Activated T-helper 1 cell treated with anti-CD3 and anti-CD28 coated beads, Interleukin-12 subunit alpha, Interleukin-12 subunit beta, Interleukin-2, Interleukin-4 antibody, amounts not matched to agents 30 ng/mL and 10 ng/mL and 1 ng/mL, durations not matched to agents 14 hours and 24 hours and 36 hours (primary cell): ENCODE data around the gene NFIB. TPM values are rescaled to one million over a fixed set of nuclear protein-coding genes. Genes with fewer than 3 reads are reported as not detected.

Experiments
- DNase-seq: peaks from one replicate; pipeline ENCODE4 v3.0.0; 2021; ENCODE audit warnings: low spot score
- H3K27ac Mint-ChIP-seq: one replicate; pipeline ENCODE4 v1.8.0; 2021; ENCODE audit warnings: mild to moderate bottlenecking, mixed read lengths
- H3K27me3 Mint-ChIP-seq: one replicate; pipeline ENCODE4 v1.8.0; 2022; ENCODE audit warnings: mild to moderate bottlenecking, moderate library complexity, mixed read lengths; ENCODE audit not compliant: insufficient read depth
- H3K36me3 Mint-ChIP-seq: one replicate; pipeline ENCODE4 v1.8.0; 2021; ENCODE audit warnings: low read depth, mixed read lengths
- H3K4me1 Mint-ChIP-seq: one replicate; pipeline ENCODE4 v1.8.0; 2021; ENCODE audit warnings: low read depth, mixed read lengths
- H3K4me3 Mint-ChIP-seq: one replicate; pipeline ENCODE4 v1.8.0; 2021; ENCODE audit warnings: mild to moderate bottlenecking, moderate library complexity, mixed read lengths
- H3K9me3 Mint-ChIP-seq: one replicate; pipeline ENCODE4 v1.8.0; 2021; ENCODE audit warnings: mixed read lengths
- intact Hi-C: fragments of 100-400 bp; cut with micrococcal nuclease; formaldehyde crosslinking; loops from one replicate; pipeline ENCODE4 v1.15.1; 2024
- total RNA-seq: library from RNA; stranded (reverse); gene quantifications from 2 replicates; pipeline ENCODE4 v1.2.3, GENCODE V29; 2022

The NFIB gene
- total RNA-seq, 1 donor from 2014 or later: not detected

- Mint-ChIP-seq H3K4me3 (no peak overlapping the region), H3K9me3 (no peaks in the 10 kb centered on the region), H3K27me3 (no peaks in the 10 kb centered on the region), H3K36me3 (no peaks in the 10 kb centered on the region), H3K4me1 (no peaks in the 10 kb centered on the region), H3K27ac (no peak overlapping the region)
- intact Hi-C loops: no loop called here
- no peak for DNase-seq
Measured at GRCh38 chr9:14232111-14232510, 81.8 kb downstream of the NFIB start.

DNA sequence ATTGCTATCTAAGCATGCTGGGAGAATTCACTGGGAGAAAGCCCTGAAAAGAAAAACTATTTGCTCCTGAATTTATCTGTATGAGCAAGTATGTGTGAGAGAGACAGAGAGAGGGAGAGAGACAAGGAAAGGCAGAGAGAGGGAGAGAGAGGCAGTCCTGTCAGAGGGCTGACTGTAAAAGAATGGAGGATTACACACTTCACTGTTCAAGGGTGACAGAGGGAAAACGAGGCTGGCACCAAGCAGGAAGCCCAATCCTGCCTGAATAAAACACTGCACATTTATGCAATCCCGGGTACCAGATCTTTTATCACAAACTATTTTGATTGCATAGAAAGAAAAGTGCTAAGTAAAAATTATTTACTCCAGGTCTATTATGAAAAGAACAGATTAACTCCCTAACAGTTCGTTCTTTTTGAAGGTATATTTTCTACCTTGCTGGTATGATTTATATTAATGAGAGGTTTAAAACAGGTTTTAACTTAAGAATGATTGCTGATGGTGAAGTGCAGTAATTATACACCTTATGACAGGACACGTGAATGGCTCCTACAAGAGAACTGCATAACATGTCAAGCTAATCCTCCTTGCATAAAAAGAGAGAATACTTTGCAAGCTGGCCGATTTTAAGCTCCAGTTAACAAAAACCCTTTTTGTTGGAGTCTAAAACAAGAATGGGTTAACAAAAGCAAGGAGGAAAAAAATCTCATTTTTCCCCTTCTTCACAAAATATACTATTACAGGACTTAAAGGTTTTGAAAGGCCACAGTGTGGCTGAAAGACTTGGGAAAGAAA lies 82.5 kb downstream of the NFIB start:
- no peak overlapping the region for H3K27ac Mint-ChIP-seq
- H3K9me3 Mint-ChIP-seq: no peaks in the 10 kb centered on the region
- H3K27me3 Mint-ChIP-seq: no peaks in the 10 kb centered on the region
- intact Hi-C loops: no loop called here
- no peak for DNase-seq
- H3K36me3 Mint-ChIP-seq: no peaks in the 10 kb centered on the region
- no peak overlapping the region for H3K4me3 Mint-ChIP-seq
- no peaks in the 10 kb centered on the region for H3K4me1 Mint-ChIP-seq

GRCh38 chr9:14228602-14229001 lies 85.3 kb downstream of the NFIB start:
- Mint-ChIP-seq H3K9me3 (no peaks in the 10 kb centered on the region), H3K27ac (no peak overlapping the region)

DNA sequence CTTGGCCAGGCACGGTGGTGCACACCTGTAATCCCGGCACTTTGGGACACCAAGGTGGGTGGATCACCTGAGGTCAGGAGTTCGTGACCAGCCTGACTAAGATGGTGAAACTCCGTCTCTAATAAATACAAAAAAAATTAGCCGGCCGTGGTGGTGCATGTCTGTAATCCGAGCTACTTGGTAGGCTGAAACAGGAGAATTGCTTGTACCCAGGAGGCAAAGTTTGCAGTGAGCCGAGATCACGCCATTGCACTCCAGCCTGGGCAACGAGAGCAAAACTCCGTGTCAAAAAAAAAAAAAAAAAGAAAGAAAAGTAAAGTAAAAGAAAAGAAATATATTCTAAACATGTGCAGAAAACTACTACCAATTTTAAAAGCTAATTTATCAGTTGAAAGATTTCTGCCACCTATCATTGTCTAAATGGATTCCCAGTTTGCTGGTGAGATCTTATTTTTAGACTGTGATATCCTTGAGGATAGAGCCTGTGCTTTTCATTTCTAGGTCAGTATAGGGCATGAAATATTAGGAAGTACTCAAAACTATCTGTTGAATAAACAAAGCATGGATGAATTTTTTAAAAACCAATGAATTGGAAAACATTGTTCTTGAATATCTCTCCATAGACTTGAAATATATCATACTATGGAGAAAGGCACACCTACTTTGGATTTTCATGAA lies 86.9 kb downstream of the NFIB start:
- H3K9me3 Mint-ChIP-seq: no peaks in the 10 kb centered on the region
- DNase-seq: no peak
- intact Hi-C loops: no loop called here
- no peaks in the 10 kb centered on the region for H3K4me1 Mint-ChIP-seq
- H3K27ac Mint-ChIP-seq: no peak overlapping the region
- H3K27me3 Mint-ChIP-seq: no peaks in the 10 kb centered on the region
- no peaks in the 10 kb centered on the region for H3K36me3 Mint-ChIP-seq
- H3K4me3 Mint-ChIP-seq: no peak overlapping the region

More at GRCh38 chr9:14228602-14229001, 85.3 kb downstream of the NFIB start:
- intact Hi-C loops: no loop called here
- no peak for DNase-seq
- H3K4me3 Mint-ChIP-seq: no peak overlapping the region
- no peaks in the 10 kb centered on the region for H3K36me3 Mint-ChIP-seq
- no peaks in the 10 kb centered on the region for H3K27me3 Mint-ChIP-seq
- H3K4me1 Mint-ChIP-seq: no peaks in the 10 kb centered on the region

- no peaks in the 10 kb centered on the region for H3K27me3 Mint-ChIP-seq
- H3K4me3 Mint-ChIP-seq: no peak overlapping the region
- DNase-seq: no peak
- no peaks in the 10 kb centered on the region for H3K9me3 Mint-ChIP-seq
- intact Hi-C loops: no loop called here
- H3K27ac Mint-ChIP-seq: no peak overlapping the region
- H3K4me1 Mint-ChIP-seq: no peaks in the 10 kb centered on the region
- no peaks in the 10 kb centered on the region for H3K36me3 Mint-ChIP-seq
Measured at GRCh38 chr9:14223081-14223480, 90.9 kb downstream of the NFIB start.

- no peak overlapping the region for H3K4me3 Mint-ChIP-seq
- no peaks in the 10 kb centered on the region for H3K27me3 Mint-ChIP-seq
- no peaks in the 10 kb centered on the region for H3K9me3 Mint-ChIP-seq
- H3K36me3 Mint-ChIP-seq: no peaks in the 10 kb centered on the region
- no peak for DNase-seq
- no peaks in the 10 kb centered on the region for H3K4me1 Mint-ChIP-seq
- intact Hi-C loops: no loop called here
- H3K27ac Mint-ChIP-seq: no peak overlapping the region
Measured at GRCh38 chr9:14222149-14222835, 91.6 kb downstream of the NFIB start.

DNA sequence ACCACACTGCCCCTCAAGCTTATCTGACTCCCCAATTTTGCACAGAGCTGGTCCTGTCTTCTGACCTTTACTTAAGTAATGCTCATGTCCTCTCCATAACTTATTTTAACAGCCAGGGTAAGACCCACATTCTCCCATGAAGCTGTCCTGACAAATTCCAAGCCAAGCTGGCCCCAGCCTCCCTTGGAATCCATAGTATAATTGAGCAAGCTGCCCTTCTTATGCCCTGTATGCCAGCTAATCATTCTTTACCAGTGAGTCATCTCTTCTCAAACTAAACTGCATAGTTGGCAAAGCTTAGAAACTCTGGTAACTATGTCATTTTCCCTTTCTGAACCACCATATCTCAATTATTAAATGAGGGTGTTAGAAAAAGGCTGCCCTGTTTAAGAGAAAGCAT lies 92.4 kb downstream of the NFIB start:
- no peaks in the 10 kb centered on the region for H3K9me3 Mint-ChIP-seq
- H3K27ac Mint-ChIP-seq: no peak overlapping the region
- no peak for DNase-seq
- no peaks in the 10 kb centered on the region for H3K36me3 Mint-ChIP-seq
- no peaks in the 10 kb centered on the region for H3K4me1 Mint-ChIP-seq
- intact Hi-C loops: no loop called here
- no peaks in the 10 kb centered on the region for H3K27me3 Mint-ChIP-seq
- H3K4me3 Mint-ChIP-seq: no peak overlapping the region

DNA sequence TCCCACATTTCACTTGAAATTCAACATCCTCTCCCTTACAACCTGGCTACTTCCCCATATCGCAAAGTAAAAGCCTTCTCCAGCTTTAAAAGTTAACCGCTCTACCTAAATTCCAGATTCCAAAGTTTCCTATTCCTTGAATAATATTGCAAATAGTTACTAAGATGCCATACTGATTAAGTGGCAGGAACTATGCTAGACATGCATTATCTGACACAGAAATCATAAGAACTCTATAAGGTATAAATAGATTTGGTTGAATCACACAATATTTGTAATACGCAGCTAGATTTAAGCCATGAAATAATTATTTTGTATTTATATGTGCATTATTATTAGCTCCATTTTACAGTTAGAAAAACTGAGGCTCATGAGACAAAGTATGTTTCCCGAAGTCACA lies 92.8 kb downstream of the NFIB start:
- no peak for DNase-seq
- no peaks in the 10 kb centered on the region for H3K9me3 Mint-ChIP-seq
- no peaks in the 10 kb centered on the region for H3K36me3 Mint-ChIP-seq
- intact Hi-C loops: no loop called here
- H3K27ac Mint-ChIP-seq: no peak overlapping the region
- no peaks in the 10 kb centered on the region for H3K27me3 Mint-ChIP-seq
- no peaks in the 10 kb centered on the region for H3K4me1 Mint-ChIP-seq
- H3K4me3 Mint-ChIP-seq: no peak overlapping the region

DNA sequence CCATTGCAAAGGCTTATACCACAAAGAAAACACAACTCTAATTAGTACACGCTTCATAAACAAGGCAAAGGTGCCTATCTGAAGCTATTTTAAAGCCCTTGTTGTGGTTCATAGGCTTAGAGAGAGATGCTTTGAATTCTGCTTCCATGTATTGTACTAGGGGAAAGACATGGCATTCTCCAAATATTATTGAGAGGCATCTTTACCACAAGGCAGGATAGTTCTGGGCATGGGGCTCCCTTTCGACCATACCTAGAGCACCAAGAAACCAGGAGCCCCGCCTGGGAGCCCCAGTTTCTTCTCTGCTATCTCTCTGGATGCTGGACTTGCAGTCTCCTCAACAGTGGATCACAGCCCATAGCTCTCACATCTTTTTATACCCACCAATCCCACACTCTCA lies 93.7 kb downstream of the NFIB start:
- Mint-ChIP-seq H3K9me3 (no peaks in the 10 kb centered on the region), H3K4me3 (no peak overlapping the region), H3K4me1 (no peaks in the 10 kb centered on the region), H3K27ac (no peak overlapping the region), H3K36me3 (no peaks in the 10 kb centered on the region), H3K27me3 (no peaks in the 10 kb centered on the region)
- DNase-seq: no peak
- intact Hi-C loops: no loop called here

DNA sequence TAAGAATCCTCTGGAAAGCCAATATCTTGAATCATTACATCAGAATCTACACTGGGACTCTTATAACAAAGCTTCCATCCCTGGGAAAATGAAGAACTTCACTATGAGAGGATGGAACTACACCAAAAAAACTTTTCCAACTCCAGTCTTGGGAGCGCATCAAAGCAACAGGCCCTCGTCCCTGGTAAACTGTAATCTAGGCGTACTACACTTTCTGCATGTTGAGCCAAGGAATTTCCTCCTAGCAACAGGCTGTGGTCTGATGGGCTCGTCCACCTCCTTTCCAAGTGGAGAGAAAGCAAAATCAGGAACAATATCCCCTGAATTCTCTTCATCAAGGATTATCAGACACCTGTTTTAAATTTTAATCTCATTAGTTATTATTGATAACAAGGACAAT lies 94.1 kb downstream of the NFIB start:
- H3K4me1 Mint-ChIP-seq: no peaks in the 10 kb centered on the region
- H3K4me3 Mint-ChIP-seq: no peak overlapping the region
- no peaks in the 10 kb centered on the region for H3K27me3 Mint-ChIP-seq
- no peaks in the 10 kb centered on the region for H3K9me3 Mint-ChIP-seq
- H3K36me3 Mint-ChIP-seq: no peaks in the 10 kb centered on the region
- H3K27ac Mint-ChIP-seq: no peak overlapping the region
- DNase-seq: no peak
- intact Hi-C loops: no loop called here

- Mint-ChIP-seq H3K27me3 (no peaks in the 10 kb centered on the region), H3K4me3 (no peak overlapping the region), H3K9me3 (no peaks in the 10 kb centered on the region), H3K36me3 (no peaks in the 10 kb centered on the region), H3K27ac (no peak overlapping the region), H3K4me1 (no peaks in the 10 kb centered on the region)
- no peak for DNase-seq
- intact Hi-C loops: no loop called here
Measured at GRCh38 chr9:14218253-14218652, 95.7 kb downstream of the NFIB start.

- Mint-ChIP-seq H3K4me1 (no peaks in the 10 kb centered on the region), H3K36me3 (no peaks in the 10 kb centered on the region), H3K27me3 (no peaks in the 10 kb centered on the region), H3K4me3 (no peak overlapping the region), H3K27ac (no peak overlapping the region), H3K9me3 (no peaks in the 10 kb centered on the region)
- DNase-seq: no peak
- intact Hi-C loops: no loop called here
Measured at GRCh38 chr9:14216612-14217194, 97.2 kb downstream of the NFIB start.

DNA sequence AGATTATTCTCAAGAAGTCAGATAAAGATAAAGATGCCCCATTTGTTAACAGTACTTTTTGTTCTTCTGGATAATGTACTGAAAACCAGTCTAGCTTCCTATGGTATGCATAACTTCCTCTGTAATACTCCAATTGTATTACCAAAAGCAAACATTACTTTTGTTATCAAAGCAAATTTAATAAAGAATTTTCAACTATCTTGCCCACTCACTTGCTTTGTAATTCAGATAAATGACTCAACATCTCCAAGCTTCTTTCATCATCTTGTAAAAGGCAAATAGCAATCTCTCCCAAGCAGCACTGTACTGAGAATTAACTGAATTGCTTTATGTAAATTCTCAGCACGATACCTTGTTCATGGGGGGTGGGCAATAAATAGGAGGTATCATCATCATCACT lies 98.3 kb downstream of the NFIB start:
- Mint-ChIP-seq H3K27ac (no peak overlapping the region), H3K9me3 (no peaks in the 10 kb centered on the region), H3K27me3 (no peaks in the 10 kb centered on the region), H3K4me3 (no peak overlapping the region), H3K36me3 (no peaks in the 10 kb centered on the region), H3K4me1 (no peaks in the 10 kb centered on the region)
- intact Hi-C loops: no loop called here
- DNase-seq: no peak
